NCI-H1105 (cell line): Measurements from ENCODE around the gene CAMK2A.

ENCODE experiments used
- DNase-seq: peaks from one replicate; lab custom pipeline; 2025; lab: John Stamatoyannopoulos, UW

The CAMK2A gene

DNA sequence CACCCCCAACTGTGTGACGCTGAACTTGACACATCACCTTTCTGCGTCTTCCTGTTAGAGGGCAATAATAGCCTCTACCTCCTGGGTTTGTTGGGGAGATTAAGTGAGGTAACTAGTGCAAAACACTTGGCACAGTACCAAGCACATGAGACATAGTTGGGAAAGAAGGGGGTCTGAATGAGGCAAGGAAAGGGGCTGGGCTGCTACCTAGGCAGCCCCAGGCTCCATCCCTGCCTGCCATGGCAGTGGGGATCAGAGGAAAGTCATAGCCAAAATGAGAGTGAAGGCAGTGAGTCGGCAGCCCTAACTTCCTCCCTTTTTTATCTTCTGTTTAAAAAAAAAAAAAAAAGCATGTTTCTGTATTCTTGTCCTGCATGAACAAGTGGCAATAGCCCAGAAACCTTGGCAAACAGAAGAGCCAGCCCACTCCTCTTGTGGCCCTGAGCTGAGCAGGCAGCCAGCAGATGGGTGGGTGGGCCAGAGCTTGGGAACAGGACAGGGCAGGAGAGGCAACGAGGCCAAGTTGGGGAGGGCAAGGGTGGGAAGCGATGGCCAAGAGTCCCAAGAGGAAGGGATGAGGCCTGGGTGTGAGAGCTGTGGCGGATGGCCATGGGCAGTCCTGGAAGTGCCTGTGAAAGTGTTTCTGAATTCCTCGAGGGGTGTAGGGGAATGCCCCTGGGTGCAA is 11.4 kb downstream of the CAMK2A start:
- DNase-seq = no peak

DNA sequence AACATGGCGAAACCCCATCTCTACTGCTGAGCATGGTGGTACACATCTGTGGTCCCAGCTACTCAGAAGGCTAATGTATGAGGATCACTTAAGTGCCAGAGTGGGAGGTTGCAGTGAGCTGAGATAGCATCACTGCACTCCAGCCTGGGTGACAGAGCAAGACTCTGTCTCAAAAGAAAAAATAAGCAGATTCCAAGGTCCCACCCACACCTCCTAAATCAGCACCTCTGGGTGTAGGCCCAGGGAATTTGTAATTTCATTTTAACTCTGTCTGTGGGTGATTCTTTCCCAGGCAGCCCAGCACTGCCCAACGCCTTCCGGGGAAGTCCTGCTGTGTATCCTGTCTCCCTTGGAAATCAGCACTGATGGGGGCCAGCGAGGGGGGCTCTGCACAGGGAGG is 12.5 kb downstream of the CAMK2A start:
- no peak for DNase-seq

DNA sequence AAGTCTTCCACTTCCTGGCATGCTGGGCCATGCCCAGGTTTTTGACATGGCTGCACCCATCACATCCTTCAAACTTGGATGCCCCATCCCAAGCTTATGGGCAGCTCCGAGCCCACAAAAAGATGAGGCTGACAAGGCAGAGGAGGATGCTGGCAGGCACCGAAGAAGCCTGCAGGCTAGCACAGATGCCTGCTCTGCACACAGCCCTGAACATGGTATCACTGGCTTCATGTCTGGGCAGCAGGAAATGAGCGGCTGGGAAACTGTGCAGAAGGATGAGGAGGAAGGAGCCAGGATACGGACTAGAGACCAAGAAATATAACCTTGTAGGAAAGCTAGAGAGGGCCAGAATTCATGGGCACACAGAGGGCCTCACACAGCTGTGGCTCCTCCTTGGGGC is 14.8 kb downstream of the CAMK2A start:
- no peak for DNase-seq

DNA sequence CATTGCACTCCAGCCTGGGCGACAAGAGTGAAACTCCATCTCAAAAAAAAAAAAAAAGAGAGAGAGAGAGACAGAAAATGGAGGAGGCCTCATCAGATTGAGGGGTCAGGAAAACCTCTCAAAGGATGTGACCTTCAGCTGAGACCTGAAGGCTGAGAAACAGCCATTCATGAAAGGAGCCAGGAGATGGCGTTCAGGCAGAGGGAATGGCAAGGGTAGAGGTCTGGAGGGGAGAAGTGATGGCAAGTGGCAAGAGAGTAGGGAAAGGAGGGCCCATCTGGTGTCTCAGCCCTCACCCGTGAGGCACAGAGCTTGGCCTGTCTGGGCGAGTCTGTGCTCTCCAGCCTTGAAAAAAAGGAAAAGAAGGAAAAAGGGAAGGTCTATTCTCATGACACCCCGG is 17.0 kb downstream of the CAMK2A start:
- DNase-seq = no peak

DNA sequence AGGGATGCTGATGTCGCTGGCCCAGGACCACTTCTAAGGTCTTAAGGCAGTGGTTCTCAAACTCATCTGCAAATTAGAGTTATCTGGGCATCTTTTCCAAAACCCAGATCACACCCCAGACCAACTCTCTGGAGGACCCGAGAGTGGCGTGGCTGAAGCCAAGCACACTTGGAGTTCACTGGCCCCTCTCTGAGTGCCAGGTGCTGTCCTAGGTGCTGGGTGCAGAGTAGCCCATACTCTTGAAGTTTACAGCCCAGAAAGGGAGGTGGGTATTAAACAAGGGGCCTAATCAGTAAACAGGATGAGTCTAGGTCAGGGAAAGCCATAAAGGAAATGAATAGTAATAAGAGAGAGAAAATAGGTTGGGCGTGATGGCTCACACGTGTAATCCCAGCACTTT is 17.6 kb downstream of the CAMK2A start:
- no peak for DNase-seq

DNA sequence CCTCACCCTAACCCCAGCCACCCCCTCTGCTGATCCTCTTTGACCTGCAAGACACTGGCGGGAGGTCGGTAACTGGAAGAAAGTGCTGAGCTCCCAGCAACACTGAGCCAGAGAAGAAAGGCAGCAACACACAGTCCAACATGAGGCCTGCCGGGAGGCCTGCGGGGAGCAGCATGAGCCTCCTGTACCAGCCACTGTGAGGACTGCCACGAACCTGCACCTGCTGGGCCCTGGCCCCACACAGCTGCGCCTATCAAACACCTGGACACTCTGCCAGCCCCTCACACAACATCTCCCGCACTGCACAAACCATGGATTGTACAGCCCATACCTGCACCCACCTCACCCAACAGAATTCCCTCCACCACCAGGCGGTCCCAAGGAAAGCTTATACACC is 18.3 kb downstream of the CAMK2A start:
- DNase-seq = no peak

DNA sequence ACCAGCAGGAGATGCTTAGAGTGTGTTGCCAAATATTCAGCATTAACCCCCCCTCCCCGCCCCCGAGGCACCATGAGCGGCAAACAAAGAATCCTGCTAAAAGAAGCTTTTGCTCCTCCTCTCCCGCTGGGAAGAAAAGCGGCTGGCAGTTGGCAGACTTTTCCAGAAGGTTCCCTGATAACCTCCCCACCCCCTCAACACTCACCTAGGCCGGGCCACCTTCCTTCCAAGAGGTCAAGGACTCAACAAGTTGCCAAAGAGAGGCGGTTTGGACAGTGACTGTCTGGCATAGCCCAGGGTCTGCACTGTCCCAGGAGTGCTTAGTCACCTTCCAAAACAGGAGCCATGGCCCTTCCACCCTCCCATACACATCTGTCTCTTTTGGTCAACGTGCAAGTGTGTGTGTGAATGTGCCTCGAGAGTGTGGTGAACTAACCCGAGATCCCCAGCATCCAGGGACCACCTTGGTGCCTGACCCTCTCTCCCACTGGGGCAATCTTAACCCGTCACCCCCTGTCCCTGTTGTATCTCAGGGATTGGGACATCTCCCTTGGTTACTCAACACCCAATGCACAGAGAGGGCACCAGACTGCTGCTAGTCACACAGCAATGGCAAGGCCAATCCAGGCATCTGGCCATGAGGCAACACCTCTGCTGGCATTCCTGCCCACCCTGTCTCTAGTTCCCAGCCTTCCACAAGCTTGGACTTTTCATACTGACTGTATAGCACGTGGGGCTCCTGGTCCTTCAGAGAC is 18.9 kb downstream of the CAMK2A start:
- no peak for DNase-seq

DNA sequence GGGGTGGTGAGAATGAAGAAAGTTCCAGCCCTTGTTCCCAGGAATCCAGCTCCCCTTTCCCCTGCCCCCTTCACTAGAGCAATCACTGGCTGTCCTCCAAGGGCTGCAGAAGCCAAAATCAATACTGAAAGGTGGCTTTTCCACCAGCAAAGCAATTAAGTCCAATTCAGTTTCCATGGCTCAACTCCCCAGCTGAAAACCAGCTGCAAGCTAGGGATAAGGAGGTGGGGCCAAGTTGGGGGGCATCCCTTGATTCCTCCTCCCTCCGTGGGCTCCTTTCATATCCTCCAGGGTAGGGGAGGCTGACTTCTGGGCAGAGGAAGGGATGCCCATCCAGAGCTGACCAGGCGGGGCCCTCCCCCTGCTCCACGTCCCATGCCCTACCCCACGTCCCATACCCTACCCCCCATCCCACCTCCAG is 22.7 kb downstream of the CAMK2A start:
- peak; percentile 20 for DNase-seq

DNA sequence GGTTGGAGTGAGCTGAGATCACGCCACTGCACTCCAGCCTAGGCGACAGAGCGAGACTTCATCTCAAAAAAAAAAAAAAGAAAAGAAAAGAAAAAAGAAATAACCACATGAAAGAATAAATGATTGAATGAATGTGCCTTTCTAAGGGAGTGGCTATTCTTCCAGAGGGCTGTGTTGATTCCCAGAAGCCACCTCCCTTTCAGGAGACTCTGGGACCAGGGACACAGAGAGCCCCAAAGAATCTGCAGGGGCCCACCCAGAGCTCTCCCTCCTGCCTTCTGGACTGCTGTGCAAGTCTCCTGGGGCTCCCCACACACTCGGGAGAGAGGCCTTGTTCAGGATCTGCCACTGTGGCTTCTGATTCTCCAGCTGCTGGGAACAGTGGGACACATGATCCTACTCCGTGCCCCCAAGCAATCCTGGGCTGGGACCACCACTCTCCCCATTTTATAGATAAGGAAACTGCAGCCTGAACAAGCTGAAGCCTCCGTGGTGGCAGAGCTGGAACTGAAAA is 23.6 kb downstream of the CAMK2A start:
- DNase-seq = no peak

DNA sequence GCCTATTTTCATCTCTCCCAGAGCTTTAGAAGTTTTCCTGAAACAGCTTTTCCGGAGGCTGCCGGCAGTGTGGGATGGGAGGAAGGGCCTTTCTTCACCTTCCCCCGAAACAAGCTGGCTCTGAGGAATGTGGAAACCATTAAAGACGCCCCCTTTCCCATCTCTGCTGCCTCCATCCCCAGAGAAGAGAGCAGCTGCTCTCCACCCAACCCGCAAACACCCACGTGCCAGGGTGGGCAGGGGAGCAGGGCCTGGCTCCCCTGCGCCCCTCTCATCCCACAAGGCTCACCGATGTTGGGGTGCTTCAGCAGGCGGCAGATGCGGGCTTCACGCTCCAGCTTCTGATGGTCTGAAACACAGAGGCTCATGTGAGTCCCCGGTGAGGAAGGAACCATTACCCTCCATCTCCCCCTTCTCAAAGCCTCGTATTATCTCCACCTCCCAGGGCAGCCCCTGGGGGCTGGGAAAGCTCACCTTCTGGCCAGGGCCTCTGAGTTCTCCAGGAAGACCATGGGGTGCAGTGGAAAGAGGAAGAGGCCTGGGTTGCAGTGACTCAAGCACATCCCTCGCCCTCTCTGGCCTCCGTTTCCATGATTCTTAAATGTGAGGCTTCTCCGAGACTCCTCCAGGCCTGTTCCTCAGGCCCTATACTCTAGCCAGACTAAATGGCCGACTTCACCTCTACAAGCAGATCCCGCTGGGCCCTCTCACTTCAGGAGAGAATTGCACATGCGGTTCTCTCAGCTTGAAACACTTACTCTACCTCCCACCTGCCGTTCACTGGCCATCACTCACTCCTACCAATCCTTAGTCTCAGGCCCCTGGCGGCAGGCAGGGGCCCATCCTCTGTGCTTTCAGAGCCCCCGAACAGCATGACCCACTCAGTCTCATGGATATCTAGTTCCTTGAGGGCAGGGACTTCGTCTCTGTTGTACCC is 24.6 kb downstream of the CAMK2A start:
- DNase-seq = no peak

DNA sequence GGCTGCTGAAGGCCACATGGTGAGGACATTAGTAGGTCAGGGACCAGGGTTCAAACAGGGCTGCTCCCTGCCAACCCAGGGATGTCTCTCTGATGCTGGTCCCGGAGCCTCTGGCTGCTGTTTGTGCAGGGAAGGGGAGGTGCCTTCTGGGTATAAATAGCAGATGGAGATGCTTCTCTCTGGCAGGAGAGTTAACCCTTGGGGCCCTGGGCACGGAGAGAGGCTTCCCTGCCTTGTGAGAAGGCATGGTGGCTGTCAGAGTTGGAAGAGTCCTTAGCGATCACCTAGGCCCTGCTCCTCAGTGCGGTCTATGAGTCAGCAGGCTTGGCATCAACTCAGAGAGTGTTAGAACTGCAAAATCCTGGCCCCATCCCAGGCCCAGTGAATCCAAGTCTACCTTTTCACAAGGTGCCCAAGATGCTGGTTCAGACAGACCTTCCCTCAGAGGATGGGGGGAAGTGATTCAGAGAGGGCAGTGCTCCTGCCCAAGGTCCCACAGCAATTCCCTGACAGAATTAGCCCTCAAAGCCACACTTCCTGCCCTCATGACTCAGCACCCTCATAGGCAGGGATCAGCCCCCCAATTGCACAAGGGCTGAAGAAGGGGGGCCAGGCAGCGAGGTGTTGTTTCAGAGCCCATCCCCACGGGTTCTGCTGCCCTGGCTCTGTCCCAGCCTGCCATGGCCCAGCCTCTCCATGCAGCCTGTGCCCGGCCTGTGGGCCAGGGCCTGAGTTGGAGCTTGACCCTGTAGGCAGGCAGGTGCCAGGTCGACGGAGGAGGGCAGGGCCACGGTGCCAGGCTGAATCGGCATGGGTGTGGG is 25.6 kb downstream of the CAMK2A start:
- DNase-seq = no peak

DNA sequence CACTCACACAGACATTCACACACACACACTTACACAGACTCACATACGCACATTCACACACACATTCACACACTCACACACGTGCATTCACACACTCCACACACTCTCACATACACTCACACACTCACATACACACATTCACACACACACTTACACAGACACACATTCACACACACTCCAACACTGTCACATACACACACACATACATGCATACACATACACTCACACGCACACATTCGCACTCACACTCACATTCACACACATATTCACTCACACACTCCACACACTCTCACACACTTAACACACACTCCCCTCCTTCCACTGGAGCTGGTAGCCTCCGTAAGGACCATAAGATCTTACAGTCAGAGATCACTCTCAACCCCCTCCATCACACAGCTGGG is 26.2 kb downstream of the CAMK2A start:
- DNase-seq = no peak

DNA sequence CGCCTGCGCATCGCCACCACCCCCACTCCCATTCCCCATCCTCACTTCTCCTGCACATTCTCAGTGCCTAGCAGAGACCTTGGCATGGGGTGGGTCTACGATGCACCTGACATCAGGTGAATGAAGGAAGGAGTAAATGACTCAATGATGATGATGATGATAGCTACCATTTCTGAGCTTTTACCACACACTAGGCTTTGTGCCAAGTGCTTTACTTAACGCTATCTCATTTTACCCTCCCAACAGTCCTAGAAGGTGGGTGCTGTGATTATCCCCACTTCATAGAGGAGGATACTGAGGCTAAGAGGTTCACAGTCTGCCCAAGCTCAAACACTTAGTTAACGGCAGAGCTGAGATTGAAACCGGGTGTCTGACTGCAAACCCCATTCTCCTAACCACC is 27.1 kb downstream of the CAMK2A start:
- DNase-seq = no peak

DNA sequence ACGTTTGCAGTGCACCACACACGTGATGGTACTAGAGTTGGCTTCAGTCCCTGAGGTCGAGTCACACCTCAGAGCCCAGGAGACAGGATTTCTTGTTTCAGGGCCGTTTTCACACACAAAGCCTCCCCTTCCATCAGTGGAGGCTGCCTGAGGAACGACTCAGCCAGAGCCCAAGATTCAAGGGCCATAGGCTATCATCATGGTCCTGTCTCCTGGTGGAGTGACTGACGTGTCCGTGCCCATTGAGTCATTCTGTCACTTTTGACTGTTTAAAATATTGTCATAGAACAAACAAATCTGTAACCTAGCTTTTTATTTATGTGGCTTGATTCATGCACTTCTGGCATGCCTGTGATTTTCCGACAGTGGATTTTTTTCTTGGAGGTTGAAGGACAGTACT is 28.3 kb downstream of the CAMK2A start:
- DNase-seq = no peak

DNA sequence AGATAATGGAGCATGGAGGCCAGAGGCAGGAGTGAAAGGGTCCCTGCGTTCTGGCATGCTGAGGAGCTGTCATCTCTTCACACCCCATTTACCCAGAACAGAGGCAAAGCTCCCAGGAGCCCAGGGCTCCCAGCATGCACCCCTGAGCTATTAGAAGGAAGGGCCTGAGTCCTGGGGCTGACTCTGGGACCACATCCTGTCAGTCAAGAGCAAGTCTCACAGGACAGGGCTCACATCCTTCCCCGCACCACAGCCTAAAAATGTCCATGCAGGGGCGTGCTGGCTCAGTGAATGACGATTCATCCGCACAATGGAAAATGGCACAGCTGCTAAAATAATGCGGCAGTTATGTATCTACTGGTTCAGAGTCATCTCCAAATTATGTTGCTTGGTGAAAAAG is 31.4 kb downstream of the CAMK2A start:
- no peak for DNase-seq

DNA sequence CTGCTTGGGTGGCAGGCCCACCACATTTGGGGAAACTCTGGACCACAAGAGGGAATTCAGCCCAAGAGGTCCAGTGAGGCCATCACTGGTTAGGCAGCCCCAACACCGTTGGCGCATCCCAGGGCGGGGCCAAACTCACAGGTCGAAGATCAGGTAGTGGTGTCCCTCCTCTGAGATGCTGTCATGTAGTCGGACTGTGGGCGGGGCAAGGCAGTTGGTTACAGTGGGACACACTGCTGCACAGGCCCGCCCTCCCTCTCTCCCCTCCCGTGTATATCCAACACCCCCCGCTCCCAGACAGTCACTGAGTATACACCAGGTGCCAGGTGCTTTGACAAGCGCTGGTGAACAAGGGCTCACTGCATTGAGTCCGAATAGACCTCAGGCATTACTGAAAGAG is 32.1 kb downstream of the CAMK2A start:
- no peak for DNase-seq

DNA sequence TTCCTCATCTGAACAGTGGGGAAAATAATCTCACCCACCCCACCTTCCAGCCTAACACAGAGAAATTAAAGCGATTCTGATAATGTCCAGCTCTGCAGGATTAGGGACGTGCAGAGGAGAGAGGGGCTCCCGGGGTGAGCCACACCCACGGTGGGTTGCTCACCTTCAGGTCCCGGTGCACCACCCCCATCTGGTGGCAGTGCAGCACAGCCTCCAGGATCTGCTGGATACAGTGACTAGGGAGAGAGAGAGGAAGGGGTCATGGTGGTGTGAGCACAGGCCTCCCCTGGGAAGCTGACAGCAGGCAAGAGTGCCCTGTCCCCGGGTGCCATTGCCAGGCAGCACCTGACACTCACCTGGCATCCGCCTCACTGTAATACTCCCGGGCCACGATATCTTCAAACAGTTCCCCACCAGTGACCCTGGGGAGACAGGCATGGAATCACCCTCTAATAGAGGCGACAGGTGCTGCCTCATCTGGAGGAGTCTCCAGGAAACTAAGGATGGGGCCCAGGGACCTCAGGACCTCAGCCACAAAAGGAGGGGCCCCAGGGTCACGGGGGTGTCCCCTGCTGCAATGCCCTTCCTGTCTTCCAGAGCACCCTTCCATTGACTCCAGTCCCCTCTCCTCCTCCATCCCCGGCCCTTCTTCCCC is 33.0 kb downstream of the CAMK2A start:
- DNase-seq = no peak

DNA sequence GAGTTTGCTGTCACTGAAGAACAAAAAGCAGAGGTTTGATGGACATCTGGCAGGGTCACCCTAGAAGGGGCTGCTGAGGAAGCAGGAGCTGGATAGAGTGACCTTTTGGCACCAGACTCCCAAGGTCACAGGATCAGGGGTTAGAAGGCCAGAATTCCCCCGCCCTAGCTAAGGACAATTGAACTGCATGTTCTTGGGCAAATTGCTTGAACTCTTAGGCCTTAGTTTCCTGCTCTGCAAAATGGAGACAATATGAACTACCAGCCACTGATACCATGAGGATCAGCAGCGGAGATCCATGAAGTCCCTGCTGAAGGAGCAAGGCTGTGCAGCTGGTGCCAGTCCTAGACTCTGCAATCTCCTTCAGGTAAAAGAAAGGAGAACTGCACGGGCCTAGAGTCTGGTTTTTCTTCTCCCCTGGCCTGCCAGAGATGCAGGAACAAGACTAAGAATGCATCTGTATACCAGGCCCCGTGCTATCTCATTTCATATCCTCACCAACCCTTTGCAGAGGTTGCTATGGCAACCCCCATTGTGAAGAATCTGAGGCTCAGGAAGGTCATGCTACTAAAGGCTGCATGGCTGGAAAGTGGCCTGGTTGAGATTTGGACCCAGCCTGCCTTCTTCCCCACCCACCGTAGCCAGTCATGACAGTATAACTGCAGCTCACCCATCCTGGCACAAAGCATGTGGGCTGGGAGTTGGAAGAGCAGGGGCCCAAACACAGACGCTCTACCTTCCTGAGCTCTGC is 33.7 kb downstream of the CAMK2A start:
- no peak for DNase-seq

DNA sequence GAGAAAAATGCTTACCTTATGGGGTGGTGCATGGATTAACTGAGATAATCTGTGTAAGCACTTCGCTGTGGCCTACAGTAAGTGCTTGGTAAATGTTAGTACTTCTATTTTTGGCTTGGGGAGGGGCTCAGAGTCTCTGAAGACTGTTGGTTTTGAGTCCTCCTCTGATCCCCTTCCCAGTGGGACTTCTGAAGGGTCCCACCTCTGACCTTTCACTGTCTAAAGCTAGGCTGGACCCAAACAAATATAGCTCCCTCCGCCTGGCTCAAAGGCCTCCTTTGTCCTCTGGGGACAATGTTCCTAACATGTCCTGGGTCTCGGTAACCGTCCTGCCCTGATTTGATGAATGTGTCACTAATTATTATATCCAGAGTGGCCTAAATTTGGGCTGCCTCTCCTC is 34.8 kb downstream of the CAMK2A start:
- DNase-seq = no peak

DNA sequence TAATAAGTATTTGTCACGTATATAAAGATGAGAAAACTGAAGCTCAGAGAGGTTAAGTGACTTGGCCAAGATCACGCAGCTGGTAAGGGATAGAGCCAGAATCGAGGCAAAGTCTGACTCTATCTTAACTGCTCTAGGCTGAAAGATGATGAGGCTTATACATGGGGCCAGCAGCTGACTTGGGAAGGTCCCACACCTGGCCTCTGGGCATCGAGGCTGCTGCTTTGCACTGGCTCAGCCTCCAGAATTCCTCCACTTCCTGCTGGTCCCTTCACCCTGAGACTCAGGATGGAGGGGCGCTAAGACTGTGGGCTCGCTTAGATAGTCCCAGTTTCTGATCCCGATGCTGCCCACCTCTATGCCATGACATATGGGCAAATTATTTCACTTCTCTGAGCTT is 35.2 kb downstream of the CAMK2A start:
- DNase-seq = no peak
